ENCODE measurements around the gene ABHD17B.

Gene ABHD17B

GRCh38 chr9:71822935-71823334 lies 88.1 kb downstream of the ABHD17B start:
- H3K9ac ChIP-seq (ENCODE audit: low read length in 2 of 2), result no peak overlapping the region
- H3K4me1 ChIP-seq (ENCODE audit: control insufficient read depth, insufficient read depth, low read length), result no peaks in the 10 kb centered on the region
- no peaks in the 10 kb centered on the region for H3K36me3 ChIP-seq (ENCODE audit: control insufficient read depth in 2 of 2, insufficient read depth in 2 of 2, low read length in 2 of 2)
- H3K27ac ChIP-seq (ENCODE audit: low read length), result no peak overlapping the region
- H3K9me3 ChIP-seq (ENCODE audit: control insufficient read depth in 2 of 2, low read length in 2 of 2), result no peaks in the 10 kb centered on the region
- no peaks in the 10 kb centered on the region for H3K27me3 ChIP-seq (ENCODE audit: control insufficient read depth in 1 of 2, insufficient read depth in 2 of 2, low read length in 2 of 2)
- no peak overlapping the region for H3K4me3 ChIP-seq (ENCODE audit: low read length in 2 of 2)

GRCh38 chr9:71822456-71822855 lies 88.5 kb downstream of the ABHD17B start:
- Histone ChIP-seq H3K4me3 (ENCODE audit: low read length in 2 of 2) (no peak overlapping the region), H3K27me3 (ENCODE audit: control insufficient read depth in 1 of 2, insufficient read depth in 2 of 2, low read length in 2 of 2) (no peaks in the 10 kb centered on the region), H3K36me3 (ENCODE audit: control insufficient read depth in 2 of 2, insufficient read depth in 2 of 2, low read length in 2 of 2) (no peaks in the 10 kb centered on the region), H3K27ac (ENCODE audit: low read length) (no peak overlapping the region), H3K9me3 (ENCODE audit: control insufficient read depth in 2 of 2, low read length in 2 of 2) (no peaks in the 10 kb centered on the region), H3K4me1 (ENCODE audit: control insufficient read depth, insufficient read depth, low read length) (no peaks in the 10 kb centered on the region), H3K9ac (ENCODE audit: low read length in 2 of 2) (no peak overlapping the region)

GRCh38 chr9:71821405-71821804 lies 89.6 kb downstream of the ABHD17B start:
- Histone ChIP-seq H3K4me3 (ENCODE audit: low read length in 2 of 2) (no peak overlapping the region), H3K27ac (ENCODE audit: low read length) (no peak overlapping the region), H3K4me1 (ENCODE audit: control insufficient read depth, insufficient read depth, low read length) (no peaks in the 10 kb centered on the region), H3K9me3 (ENCODE audit: control insufficient read depth in 2 of 2, low read length in 2 of 2) (no peaks in the 10 kb centered on the region), H3K36me3 (ENCODE audit: control insufficient read depth in 2 of 2, insufficient read depth in 2 of 2, low read length in 2 of 2) (no peaks in the 10 kb centered on the region), H3K9ac (ENCODE audit: low read length in 2 of 2) (no peak overlapping the region), H3K27me3 (ENCODE audit: control insufficient read depth in 1 of 2, insufficient read depth in 2 of 2, low read length in 2 of 2) (no peaks in the 10 kb centered on the region)

- H3K4me1 ChIP-seq (ENCODE audit: control insufficient read depth, insufficient read depth, low read length), result no peaks in the 10 kb centered on the region
- H3K36me3 ChIP-seq (ENCODE audit: control insufficient read depth in 2 of 2, insufficient read depth in 2 of 2, low read length in 2 of 2), result no peaks in the 10 kb centered on the region
- H3K9me3 ChIP-seq (ENCODE audit: control insufficient read depth in 2 of 2, low read length in 2 of 2), result no peaks in the 10 kb centered on the region
- no peak overlapping the region for H3K9ac ChIP-seq (ENCODE audit: low read length in 2 of 2)
- no peak overlapping the region for H3K27ac ChIP-seq (ENCODE audit: low read length)
- H3K27me3 ChIP-seq (ENCODE audit: control insufficient read depth in 1 of 2, insufficient read depth in 2 of 2, low read length in 2 of 2), result no peaks in the 10 kb centered on the region
- H3K4me3 ChIP-seq (ENCODE audit: low read length in 2 of 2), result no peak overlapping the region
Measured at GRCh38 chr9:71820403-71820921, 90.5 kb downstream of the ABHD17B start.

GRCh38 chr9:71819115-71819739 lies 91.8 kb downstream of the ABHD17B start:
- Histone ChIP-seq H3K9ac (ENCODE audit: low read length in 2 of 2) (no peak overlapping the region), H3K4me1 (ENCODE audit: control insufficient read depth, insufficient read depth, low read length) (peaks cover 1% of the 10 kb centered on the region), H3K27me3 (ENCODE audit: control insufficient read depth in 1 of 2, insufficient read depth in 2 of 2, low read length in 2 of 2) (no peaks in the 10 kb centered on the region), H3K9me3 (ENCODE audit: control insufficient read depth in 2 of 2, low read length in 2 of 2) (no peaks in the 10 kb centered on the region), H3K27ac (ENCODE audit: low read length) (no peak overlapping the region), H3K36me3 (ENCODE audit: control insufficient read depth in 2 of 2, insufficient read depth in 2 of 2, low read length in 2 of 2) (no peaks in the 10 kb centered on the region), H3K4me3 (ENCODE audit: low read length in 2 of 2) (no peak overlapping the region)

GRCh38 chr9:71816916-71817451 lies 94.0 kb downstream of the ABHD17B start:
- H3K9me3 ChIP-seq (ENCODE audit: control insufficient read depth in 2 of 2, low read length in 2 of 2), result no peaks in the 10 kb centered on the region
- no peaks in the 10 kb centered on the region for H3K36me3 ChIP-seq (ENCODE audit: control insufficient read depth in 2 of 2, insufficient read depth in 2 of 2, low read length in 2 of 2)
- H3K4me3 ChIP-seq (ENCODE audit: low read length in 2 of 2), result no peak overlapping the region
- H3K27me3 ChIP-seq (ENCODE audit: control insufficient read depth in 1 of 2, insufficient read depth in 2 of 2, low read length in 2 of 2), result no peaks in the 10 kb centered on the region
- H3K9ac ChIP-seq (ENCODE audit: low read length in 2 of 2), result no peak overlapping the region
- H3K27ac ChIP-seq (ENCODE audit: low read length), result no peak overlapping the region
- peaks cover 3% of the 10 kb centered on the region for H3K4me1 ChIP-seq (ENCODE audit: control insufficient read depth, insufficient read depth, low read length)

Data from stomach smooth muscle (tissue), 2 donors.